HepG2 (cell line): ENCODE results near the gene CXXC5. TPM values are rescaled to one million over a fixed set of nuclear protein-coding genes. Genes with fewer than 3 reads are reported as not detected.
A peak's percentile ranks its signal among the peaks of the same experiment; 100 is the strongest.

ENCODE experiments used
- ETV5 ChIP-seq: IDR thresholded peaks from 2 replicates; pipeline ENCODE4 v1.6.1; 2018; ENCODE audit warnings: missing biosample characterization, missing genetic modification reagents, inconsistent platforms, borderline replicate concordance
- FOXJ3 ChIP-seq: sonication (generic); formaldehyde crosslinking; IDR thresholded peaks from 2 replicates; pipeline ENCODE4 v1.4.0; 2020; ENCODE audit warnings: missing genetic modification reagents, mild to moderate bottlenecking, borderline replicate concordance
- FOXP1 ChIP-seq, 2 experiments: fragments of 450-650 bp in 1 of 2; IDR thresholded peaks; 2 replicates each; pipeline ENCODE4 v1.6.1; 2017 to 2018; ENCODE audit warnings: antibody characterized with exemption in 1 of 2
- HIC2 ChIP-seq: sonication (generic); formaldehyde crosslinking; IDR thresholded peaks from 2 replicates; pipeline ENCODE4 v1.9.0; 2022; ENCODE audit warnings: low read depth, missing genetic modification reagents
- KDM5B ChIP-seq: sonication (generic); formaldehyde crosslinking; IDR thresholded peaks from 2 replicates; pipeline ENCODE4 v1.4.0; 2020; ENCODE audit warnings: missing genetic modification reagents, mild to moderate bottlenecking, borderline replicate concordance
- MTF2 ChIP-seq: sonication (generic); formaldehyde crosslinking; IDR thresholded peaks from 2 replicates; pipeline ENCODE4 v1.5.0; 2020; ENCODE audit warnings: missing genetic modification reagents, borderline replicate concordance
- NR1H2 ChIP-seq: sonication (generic); formaldehyde crosslinking; IDR thresholded peaks from 2 replicates; pipeline ENCODE4 v1.8.1; 2022; ENCODE audit warnings: low read depth, missing genetic modification reagents, borderline replicate concordance
- NRL ChIP-seq: sonication (generic); formaldehyde crosslinking; IDR thresholded peaks from 2 replicates; pipeline ENCODE4 v1.5.0; 2020; ENCODE audit warnings: missing genetic modification reagents, mild to moderate bottlenecking, moderate library complexity, borderline replicate concordance
- PAXIP1 ChIP-seq: sonication (generic); formaldehyde crosslinking; conservative IDR thresholded peaks from 2 replicates; pipeline ENCODE4 v1.4.0; 2020; ENCODE audit warnings: mild to moderate bottlenecking, missing genetic modification reagents, moderate library complexity
- TBX2 ChIP-seq: sonication (generic); formaldehyde crosslinking; IDR thresholded peaks from 2 replicates; pipeline ENCODE4 v1.5.0; 2020; ENCODE audit warnings: missing genetic modification reagents, mild to moderate bottlenecking, borderline replicate concordance
- TP53 ChIP-seq: sonication (generic); formaldehyde crosslinking; conservative IDR thresholded peaks from 2 replicates; pipeline ENCODE4 v1.4.0; 2020; ENCODE audit warnings: missing genetic modification reagents
- ZBED4 ChIP-seq: sonication (generic); formaldehyde crosslinking; IDR thresholded peaks from 2 replicates; pipeline ENCODE4 v1.4.0; 2020; ENCODE audit warnings: missing genetic modification reagents, borderline replicate concordance
- ZFY ChIP-seq: sonication (generic); formaldehyde crosslinking; IDR thresholded peaks from 2 replicates; pipeline ENCODE4 v1.4.0; 2020; ENCODE audit warnings: missing genetic modification reagents
- ZNF329 ChIP-seq: sonication (generic); formaldehyde crosslinking; IDR thresholded peaks from 2 replicates; pipeline ENCODE4 v1.9.0; 2021; ENCODE audit warnings: low read depth, mild to moderate bottlenecking, missing genetic modification reagents
- ZNF350 ChIP-seq: sonication (generic); formaldehyde crosslinking; IDR thresholded peaks from 2 replicates; pipeline ENCODE4 v1.4.0; 2020; ENCODE audit warnings: mild to moderate bottlenecking, low read depth, missing genetic modification reagents, borderline replicate concordance
- ZNF451 ChIP-seq: sonication (generic); formaldehyde crosslinking; IDR thresholded peaks from 2 replicates; pipeline ENCODE4 v1.5.0; 2020; ENCODE audit warnings: mild to moderate bottlenecking, missing genetic modification reagents
- ZNF468 ChIP-seq: sonication (generic); formaldehyde crosslinking; IDR thresholded peaks from 2 replicates; pipeline ENCODE4 v1.8.0; 2022; ENCODE audit warnings: mild to moderate bottlenecking, moderate library complexity, missing genetic modification reagents
- ZNF563 ChIP-seq: sonication (generic); formaldehyde crosslinking; IDR thresholded peaks from 2 replicates; pipeline ENCODE4 v1.8.0; 2022; ENCODE audit warnings: mild to moderate bottlenecking, moderate library complexity, missing genetic modification reagents
- ZNF780A ChIP-seq: sonication (generic); formaldehyde crosslinking; IDR thresholded peaks from 2 replicates; pipeline ENCODE4 v1.8.0; 2022; ENCODE audit warnings: mild to moderate bottlenecking, missing genetic modification reagents, moderate library complexity
- polyA plus RNA-seq, 8 experiments: library from polyadenylated mRNA; depleted of rRNA in 3 of 8; stranded (reverse) in 7 of 8; unstranded in 1 of 8; fragments of >200 nt; fragmentation: Illumina TruSeq in 4 of 8; extraction: Trizol in 4 of 8; gene quantifications; 2 replicates each; pipeline versions ENCODE4 v1.2.1 to v1.2.3, GENCODE V29; 2011 to 2016; ENCODE audit warnings: low read depth in 4 of 8, missing spikeins in 1 of 8, mixed read lengths in 1 of 8; ENCODE audit not compliant: insufficient read depth in 1 of 8
- total RNA-seq, 5 experiments: library from RNA; depleted of rRNA; stranded (reverse); fragments of >200 nt; fragmentation: Illumina TruSeq; extraction: Trizol; gene quantifications; 2 replicates each; pipeline ENCODE4 v1.2.3, GENCODE V29; 2016; ENCODE audit warnings: low read depth in 1 of 5

Gene CXXC5
- total and polyA plus RNA-seq, 2 of the 13 experiments (the other 11 are each of a cell fraction or from before 2014, with no cell fraction given), result 32.3 to 33.0 TPM

- TF ChIP-seq KDM5B (CRISPR knock-in tag) (peak; percentile 83; the same call in 1 of the 2 replicates), MTF2 (no peak), ZNF780A (CRISPR knock-in tag) (peak; percentile 14; the same call in 1 of the 2 replicates), ZFY (CRISPR knock-in tag) (peak; percentile 72), ZNF350 (CRISPR knock-in tag) (peak; percentile 57; the same call in 1 of the 2 replicates), FOXP1 (IDR thresholded peaks at IDR 0.05) (no peak), FOXP1 (CRISPR knock-in tag; IDR thresholded peaks at IDR 0.05) (no peak), PAXIP1 (CRISPR knock-in tag) (0 out of 2 replicates have a peak, but pooled peaks have one; percentile 19), ZNF468 (CRISPR knock-in tag) (0 out of 2 replicates have a peak, but pooled peaks have one; percentile 4), NR1H2 (CRISPR knock-in tag) (peak; percentile 62; the same call in 1 of the 2 replicates), ZNF563 (peak; percentile 57; the same call in 1 of the 2 replicates), HIC2 (CRISPR knock-in tag) (0 out of 2 replicates have a peak, but pooled peaks have one; percentile 41), ETV5 (peak; percentile 75), ZNF329 (CRISPR knock-in tag) (peak; percentile 63; the same call in 1 of the 2 replicates), ZNF451 (peak; percentile 16; the same call in 1 of the 2 replicates), FOXJ3 (CRISPR knock-in tag) (no peak), TBX2 (peak; percentile 47; the same call in 1 of the 2 replicates), NRL (CRISPR knock-in tag) (peak; percentile 31; the same call in 1 of the 2 replicates), ZBED4 (CRISPR knock-in tag) (peak; percentile 35; the same call in 1 of the 2 replicates), TP53 (CRISPR knock-in tag) (0 out of 2 replicates have a peak, but pooled peaks have one; percentile 28)
These were observed 48.9 kb downstream of the CXXC5 start (continued) for GRCh38 chr5:139696894-139697658.
